Natural killer cell treated with Interleukin-12 subunit alpha and Interleukin-12 subunit beta and Interleukin-15 and Interleukin-18, amount 100 ng/mL, for 72 hours (primary cell): ENCODE measurements around the gene KCNJ10. TPM values are rescaled to one million over a fixed set of nuclear protein-coding genes. Genes with fewer than 3 reads are reported as not detected.
"Not testable (repeated sequence)": the region's sequence is repeated elsewhere in the genome, so short reads cannot be mapped to it uniquely, and the experiment has no call there.

Source experiments
- ATAC-seq, 2 donors: fragments of 150-1000 bp; cut with Tn5 transposase in 1 of 2; sonication (Bioruptor Pico), chemical (Tn5 transposase) in 1 of 2; 2 replicates each; pipeline ENCODE4 v1.10.0; 2021
- DNase-seq: peaks from one replicate; pipeline ENCODE4 v3.0.0; 2022; ENCODE audit warnings: low spot score
- H3K27ac Mint-ChIP-seq, 2 donors: 1 replicate in 1 of 2; 2 replicates in 1 of 2; pipeline ENCODE4 v1.8.0; 2022; ENCODE audit warnings: mixed read lengths in 2 of 2, mild to moderate bottlenecking in 1 of 2, moderate library complexity in 1 of 2
- H3K27me3 Mint-ChIP-seq, 2 donors: 1 replicate in 1 of 2; 2 replicates in 1 of 2; pipeline ENCODE4 v1.8.0; 2022; ENCODE audit warnings: mixed read lengths in 2 of 2
- H3K36me3 Mint-ChIP-seq: one replicate; pipeline ENCODE4 v1.8.0; 2022; ENCODE audit warnings: mixed read lengths
- H3K4me1 Mint-ChIP-seq, 2 donors: 1 replicate in 1 of 2; 2 replicates in 1 of 2; pipeline ENCODE4 v1.8.0; 2022; ENCODE audit warnings: low read depth in 2 of 2, mixed read lengths in 2 of 2, mild to moderate bottlenecking in 1 of 2
- H3K4me3 Mint-ChIP-seq: one replicate; pipeline ENCODE4 v1.8.0; 2022; ENCODE audit warnings: mixed read lengths
- H3K9me3 Mint-ChIP-seq: 2 replicates; pipeline ENCODE4 v1.8.0; 2022; ENCODE audit warnings: mixed read lengths
- total RNA-seq, 2 donors: library from RNA; stranded (reverse); gene quantifications; one replicate each; pipeline ENCODE4 v1.2.3, GENCODE V29; 2022

KCNJ10 gene
- total RNA-seq, 2 donors from 2014 or later: 0.50 TPM; not detected in 1

GRCh38 chr1:160050619-160051018 lies 19.3 kb downstream of the KCNJ10 start:
- no peaks in the 10 kb centered on the region for H3K36me3 Mint-ChIP-seq
- DNase-seq (no peak), ATAC-seq (no peak)
- peaks cover 29 to 42% of the 10 kb centered on the region in 2 donors for H3K27me3 Mint-ChIP-seq
- H3K27ac Mint-ChIP-seq: no peak overlapping the region
- H3K4me1 Mint-ChIP-seq: peaks cover 12% of the 10 kb centered on the region in 2 donors
- no peaks in the 10 kb centered on the region for H3K9me3 Mint-ChIP-seq
- no peak overlapping the region for H3K4me3 Mint-ChIP-seq

DNA sequence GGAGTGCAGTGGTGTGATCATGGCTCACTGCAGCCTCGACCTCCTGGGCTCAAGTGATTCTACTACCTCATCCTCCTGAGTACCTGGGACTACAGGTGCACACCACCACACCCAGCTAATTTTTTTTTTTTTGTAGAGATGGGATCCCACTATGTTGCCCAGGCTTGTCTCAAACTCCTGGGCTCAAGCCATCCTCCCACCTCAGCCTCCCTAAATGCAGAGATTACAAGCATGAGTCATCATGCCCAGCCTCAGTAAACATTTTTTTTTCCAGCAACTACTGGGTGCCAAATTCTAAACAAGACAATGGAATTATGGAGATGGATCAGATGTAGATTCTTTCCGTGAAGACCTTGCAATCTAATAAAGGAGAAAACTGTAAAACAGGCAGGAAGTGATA lies 19.8 kb downstream of the KCNJ10 start:
- Mint-ChIP-seq H3K27me3 (peaks cover 28 to 44% of the 10 kb centered on the region in 2 donors), H3K4me1 (peaks cover 12% of the 10 kb centered on the region in 2 donors)
- H3K27ac Mint-ChIP-seq, H3K4me3 Mint-ChIP-seq, H3K36me3 Mint-ChIP-seq, ATAC-seq, H3K9me3 Mint-ChIP-seq, DNase-seq: not testable (repeated sequence)

DNA sequence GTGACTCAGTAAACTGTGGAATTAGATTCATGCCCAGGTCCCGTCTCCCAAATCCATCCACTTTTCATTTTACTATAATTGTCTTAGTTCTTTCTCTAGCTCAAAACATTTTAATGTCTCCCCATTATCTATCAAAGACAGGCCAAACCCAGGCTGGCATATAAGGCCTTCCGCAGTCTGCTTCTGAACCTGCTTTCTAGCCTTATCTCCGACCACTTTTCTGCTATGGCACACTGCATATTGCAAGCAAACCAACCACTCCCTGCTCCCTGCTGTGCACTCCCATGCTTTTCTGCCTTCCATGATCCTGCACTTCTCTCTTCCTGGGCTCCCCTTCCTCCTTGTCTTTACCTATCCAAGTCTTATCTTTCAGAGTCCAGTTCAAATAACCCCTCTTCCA lies 20.9 kb downstream of the KCNJ10 start:
- ATAC-seq: no peak
- H3K4me3 Mint-ChIP-seq: no peak overlapping the region
- H3K27ac Mint-ChIP-seq: no peak overlapping the region
- H3K27me3 Mint-ChIP-seq: peaks cover 23 to 49% of the 10 kb centered on the region in 2 donors
- peaks cover 12% of the 10 kb centered on the region in 2 donors for H3K4me1 Mint-ChIP-seq
- H3K36me3 Mint-ChIP-seq: no peaks in the 10 kb centered on the region
- no peak for DNase-seq
- H3K9me3 Mint-ChIP-seq: no peaks in the 10 kb centered on the region

- H3K4me1 Mint-ChIP-seq: peaks cover 12% of the 10 kb centered on the region in 2 donors
- H3K27me3 Mint-ChIP-seq: peaks cover 21 to 51% of the 10 kb centered on the region in 2 donors
- H3K4me3 Mint-ChIP-seq: no peak overlapping the region
- H3K27ac Mint-ChIP-seq: no peak overlapping the region
- no peaks in the 10 kb centered on the region for H3K9me3 Mint-ChIP-seq
- DNase-seq (no peak), ATAC-seq (no peak)
- no peaks in the 10 kb centered on the region for H3K36me3 Mint-ChIP-seq
Observed at GRCh38 chr1:160048335-160048734, 21.6 kb downstream of the KCNJ10 start.

DNA sequence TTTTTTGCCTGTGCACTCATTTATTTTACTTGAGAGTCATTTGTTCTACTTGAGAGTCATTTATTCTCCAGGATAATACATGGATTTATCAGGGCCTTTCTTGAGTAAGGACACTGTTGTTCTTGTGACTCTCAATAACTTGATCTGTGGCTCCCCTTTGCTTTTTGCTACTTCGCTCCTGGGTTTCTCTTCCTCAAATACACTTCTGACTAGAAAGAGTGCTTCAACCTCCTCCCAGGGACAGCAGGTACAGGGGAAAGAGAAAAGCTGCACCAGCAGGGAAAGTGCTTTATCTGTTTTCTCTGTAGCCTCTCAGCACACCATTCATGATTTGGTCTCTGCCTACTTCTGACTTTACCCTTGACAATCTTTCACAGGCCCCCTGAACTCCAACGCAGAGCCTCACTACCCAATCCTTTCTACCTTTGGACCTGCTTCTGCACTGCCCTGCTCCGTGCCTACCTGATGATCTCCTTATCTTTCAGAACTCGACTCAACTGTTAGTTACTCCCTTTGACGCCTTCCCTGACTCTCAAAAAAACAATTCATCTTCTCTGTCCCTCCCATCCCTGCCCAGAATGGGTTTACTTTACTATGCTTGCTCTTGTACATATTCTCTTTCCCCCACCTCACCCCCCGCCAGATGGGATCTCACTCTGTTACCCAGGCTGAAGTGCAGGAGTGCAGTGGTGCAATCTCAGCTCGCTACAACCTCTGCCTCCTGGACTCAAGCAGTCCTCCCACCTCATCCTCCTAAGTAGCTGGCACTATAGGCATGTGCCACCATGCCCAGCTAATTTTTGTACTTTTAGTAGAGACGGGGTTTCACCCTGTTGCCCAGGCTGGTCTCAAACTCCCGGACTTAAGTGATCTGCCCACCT lies 22.6 kb downstream of the KCNJ10 start:
- Mint-ChIP-seq H3K9me3 (no peaks in the 10 kb centered on the region), H3K27me3 (peaks cover 20 to 53% of the 10 kb centered on the region in 2 donors), H3K4me3 (peak overlapping the region; percentile 73), H3K36me3 (no peaks in the 10 kb centered on the region), H3K4me1 (peaks cover 12% of the 10 kb centered on the region in 2 donors), H3K27ac (peak overlapping the region; percentile 4 to 83)
- DNase-seq (no peak), ATAC-seq (no peak)

GRCh38 chr1:160046494-160047110 lies 23.4 kb downstream of the KCNJ10 start:
- Mint-ChIP-seq H3K27ac (peak overlapping the region; percentile 4 to 83), H3K4me1 (peaks cover 12% of the 10 kb centered on the region in 2 donors), H3K36me3 (no peaks in the 10 kb centered on the region), H3K9me3 (no peaks in the 10 kb centered on the region), H3K4me3 (peak overlapping the region; percentile 73), H3K27me3 (peaks cover 16 to 46% of the 10 kb centered on the region in 2 donors)
- peak; percentile 64 to 84 for ATAC-seq
- DNase-seq: no peak

DNA sequence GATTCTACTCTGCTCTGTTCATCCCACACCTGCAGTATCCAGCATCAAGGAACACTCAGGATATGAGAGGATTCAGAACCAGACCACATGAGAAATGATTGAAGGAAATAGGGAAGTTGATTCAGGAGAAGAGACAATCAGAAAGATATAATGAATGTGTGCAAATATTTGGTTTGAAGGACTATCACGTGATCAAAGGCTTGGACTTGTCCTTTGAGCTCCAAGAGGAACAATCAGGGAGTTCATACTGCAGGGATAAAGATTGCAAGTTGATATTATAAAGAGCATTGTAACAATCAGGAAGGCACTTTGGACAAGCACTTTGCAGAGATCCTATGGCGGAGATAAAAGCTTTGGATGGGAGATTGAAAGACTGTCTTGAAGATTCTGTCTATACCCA lies 24.3 kb downstream of the KCNJ10 start:
- peaks cover 12% of the 10 kb centered on the region in 2 donors for H3K4me1 Mint-ChIP-seq
- DNase-seq: no peak
- H3K27ac Mint-ChIP-seq: no peak overlapping the region
- no peaks in the 10 kb centered on the region for H3K9me3 Mint-ChIP-seq
- H3K27me3 Mint-ChIP-seq: peaks cover 12 to 37% of the 10 kb centered on the region in 2 donors
- ATAC-seq: no peak
- H3K36me3 Mint-ChIP-seq: no peaks in the 10 kb centered on the region
- no peak overlapping the region for H3K4me3 Mint-ChIP-seq

DNA sequence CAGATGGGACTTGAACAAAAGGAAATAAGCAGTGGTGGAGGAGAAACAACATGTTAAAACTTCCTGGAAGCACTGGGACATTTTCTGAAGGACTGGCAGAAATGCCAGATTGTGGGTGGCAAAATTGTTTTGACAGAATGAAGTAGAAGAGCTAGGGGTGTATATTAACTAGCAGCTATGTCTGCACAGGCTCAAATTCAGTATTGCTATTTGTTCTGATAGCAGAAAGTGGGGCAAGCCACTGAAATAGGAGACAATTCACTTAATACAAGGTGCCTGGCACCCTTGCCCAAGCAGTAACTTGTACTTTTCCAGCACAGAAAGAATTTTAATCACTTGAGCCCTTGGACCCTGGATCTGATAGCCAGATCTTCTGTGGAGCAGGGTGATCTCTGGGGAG lies 26.4 kb downstream of the KCNJ10 start:
- DNase-seq (no peak), ATAC-seq (no peak)
- H3K27ac Mint-ChIP-seq: no peak overlapping the region
- no peaks in the 10 kb centered on the region for H3K9me3 Mint-ChIP-seq
- H3K27me3 Mint-ChIP-seq: peaks cover 3 to 29% of the 10 kb centered on the region in 2 donors
- no peaks in the 10 kb centered on the region for H3K36me3 Mint-ChIP-seq
- peaks cover 12% of the 10 kb centered on the region in 2 donors for H3K4me1 Mint-ChIP-seq
- H3K4me3 Mint-ChIP-seq: no peak overlapping the region

- no peaks in the 10 kb centered on the region for H3K9me3 Mint-ChIP-seq
- H3K36me3 Mint-ChIP-seq: no peaks in the 10 kb centered on the region
- no peak for DNase-seq
- no peak overlapping the region for H3K4me3 Mint-ChIP-seq
- H3K27ac Mint-ChIP-seq: no peak overlapping the region
- no peaks in the 10 kb centered on the region for H3K4me1 Mint-ChIP-seq
- H3K27me3 Mint-ChIP-seq: peaks cover 3 to 15% of the 10 kb centered on the region in 2 donors
- ATAC-seq: no peak
Observed at GRCh38 chr1:160040476-160040875, 29.5 kb downstream of the KCNJ10 start.

GRCh38 chr1:160032165-160032820 lies 37.7 kb downstream of the KCNJ10 start:
- Mint-ChIP-seq H3K4me3 (peak overlapping the region; percentile 98), H3K36me3 (no peaks in the 10 kb centered on the region), H3K4me1 (peaks cover 24 to 27% of the 10 kb centered on the region in 2 donors), H3K27me3 (no peaks in the 10 kb centered on the region), H3K27ac (peak overlapping the region; percentile 79 to 90), H3K9me3 (no peaks in the 10 kb centered on the region)
- ATAC-seq (no peak), DNase-seq (no peak)

- Mint-ChIP-seq H3K9me3 (no peaks in the 10 kb centered on the region), H3K27ac (peak within 1 kb of the TSS; percentile 79 to 90), H3K4me1 (peaks cover 24 to 27% of the 10 kb centered on the region in 2 donors), H3K27me3 (no peaks in the 10 kb centered on the region), H3K36me3 (no peaks in the 10 kb centered on the region), H3K4me3 (peak within 1 kb of the TSS; percentile 98)
- DNase-seq (peak; percentile 94), ATAC-seq (peak; percentile 98 to 99)
Observed at GRCh38 chr1:160031365-160032164, 38.4 kb downstream of the KCNJ10 start, which contains the start of gene PIGM. PIGM (minus strand) TSS chr1:160031990; CDS start chr1:160031739, 251 bp downstream.

DNA sequence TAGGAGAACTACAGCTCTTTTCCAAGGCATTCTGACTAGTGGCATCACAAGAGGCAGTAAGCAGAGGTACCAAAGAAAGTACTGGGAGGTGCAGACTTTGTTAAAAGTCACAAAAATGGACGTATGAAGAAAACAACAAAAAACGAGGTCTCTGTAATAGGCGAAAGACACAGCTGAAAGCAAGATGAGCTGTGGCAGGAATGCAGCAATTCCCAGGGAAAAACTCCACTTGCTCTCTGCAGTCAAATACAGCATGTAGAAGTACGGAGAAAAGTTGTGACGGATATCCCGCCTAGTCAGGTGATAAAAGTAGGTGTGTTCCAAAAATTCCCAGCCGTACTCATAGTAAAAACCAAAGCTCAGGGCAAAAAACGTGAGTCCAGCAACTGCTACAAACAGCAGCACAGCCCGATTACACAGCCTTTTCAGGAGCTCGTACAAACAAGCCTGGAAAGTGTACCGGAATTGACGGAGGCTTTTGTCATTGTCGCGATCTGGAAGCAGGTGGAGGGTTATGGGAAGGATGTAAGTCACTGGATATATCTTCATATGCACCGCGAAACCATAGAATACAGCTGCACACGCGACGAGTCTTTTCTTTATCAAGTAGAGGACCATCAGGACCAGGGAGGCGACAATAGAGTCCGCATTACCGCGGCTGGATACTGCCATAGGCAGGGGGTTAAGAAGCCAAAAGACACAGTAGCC lies 39.1 kb downstream of the KCNJ10 start:
- DNase-seq (no peak), ATAC-seq (peak in 1 of 2 donors; percentile 45)
- H3K4me3 Mint-ChIP-seq: peak overlapping the region; percentile 98
- H3K36me3 Mint-ChIP-seq: no peaks in the 10 kb centered on the region
- peaks cover 24 to 27% of the 10 kb centered on the region in 2 donors for H3K4me1 Mint-ChIP-seq
- H3K27ac Mint-ChIP-seq: peak overlapping the region; percentile 79 to 90
- no peaks in the 10 kb centered on the region for H3K27me3 Mint-ChIP-seq
- no peaks in the 10 kb centered on the region for H3K9me3 Mint-ChIP-seq
